NCI-H128 (cell line): ENCODE measurements around the gene SLC35G1.

Experiments
- DNase-seq: peaks from one replicate; lab custom pipeline; 2025; ENCODE audit not compliant: unreplicated experiment; lab: John Stamatoyannopoulos, UW

The SLC35G1 gene, protein sequence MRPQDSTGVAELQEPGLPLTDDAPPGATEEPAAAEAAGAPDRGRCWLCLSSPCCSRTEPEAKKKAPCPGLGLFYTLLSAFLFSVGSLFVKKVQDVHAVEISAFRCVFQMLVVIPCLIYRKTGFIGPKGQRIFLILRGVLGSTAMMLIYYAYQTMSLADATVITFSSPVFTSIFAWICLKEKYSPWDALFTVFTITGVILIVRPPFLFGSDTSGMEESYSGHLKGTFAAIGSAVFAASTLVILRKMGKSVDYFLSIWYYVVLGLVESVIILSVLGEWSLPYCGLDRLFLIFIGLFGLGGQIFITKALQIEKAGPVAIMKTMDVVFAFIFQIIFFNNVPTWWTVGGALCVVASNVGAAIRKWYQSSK

DNA sequence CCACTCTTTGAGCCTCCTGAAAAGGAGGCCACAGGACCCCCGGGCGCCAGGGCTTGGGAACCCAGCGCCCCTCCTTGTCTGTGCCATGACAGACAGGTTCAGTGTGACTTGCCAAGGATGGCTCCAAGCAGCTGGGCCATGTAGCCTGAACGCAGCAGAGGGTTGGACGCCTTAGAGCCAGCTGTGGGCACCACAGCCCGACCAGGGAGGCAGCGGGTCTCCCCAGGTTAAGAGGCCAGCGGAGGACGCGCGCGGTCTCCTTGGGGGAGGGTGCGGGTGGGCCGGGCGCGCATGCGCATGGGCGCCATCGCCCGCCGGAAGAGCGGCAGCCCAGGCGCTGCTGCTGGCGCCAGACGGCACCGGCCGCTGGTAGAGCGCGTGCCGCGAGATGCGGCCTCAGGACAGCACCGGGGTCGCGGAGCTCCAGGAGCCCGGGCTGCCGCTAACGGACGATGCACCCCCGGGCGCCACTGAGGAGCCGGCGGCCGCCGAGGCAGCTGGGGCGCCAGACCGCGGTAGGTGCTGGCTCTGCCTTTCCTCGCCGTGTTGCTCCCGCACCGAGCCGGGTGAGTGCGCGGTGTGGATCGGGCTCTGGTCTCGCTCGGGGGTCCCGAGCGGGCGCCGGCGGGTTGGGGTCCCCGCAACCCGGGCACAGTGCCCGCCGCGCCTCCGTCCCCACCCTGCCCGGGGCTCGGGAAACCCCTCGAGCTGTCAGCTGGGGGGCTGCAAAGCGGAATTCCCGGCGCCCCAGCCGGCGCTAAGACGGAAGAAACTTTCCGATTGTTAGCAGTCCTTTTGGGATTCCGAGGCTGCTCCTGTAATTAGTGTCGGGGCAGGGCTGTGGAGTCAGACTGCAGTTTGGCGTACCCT lies at the start of gene SLC35G1:
Gene SLC35G1, plus strand, starts transcription at position 333 of the 870 bp plus-strand sequence. Its CDS starts 56 bp downstream, at position 389.
- peak; percentile 8 for DNase-seq

DNA sequence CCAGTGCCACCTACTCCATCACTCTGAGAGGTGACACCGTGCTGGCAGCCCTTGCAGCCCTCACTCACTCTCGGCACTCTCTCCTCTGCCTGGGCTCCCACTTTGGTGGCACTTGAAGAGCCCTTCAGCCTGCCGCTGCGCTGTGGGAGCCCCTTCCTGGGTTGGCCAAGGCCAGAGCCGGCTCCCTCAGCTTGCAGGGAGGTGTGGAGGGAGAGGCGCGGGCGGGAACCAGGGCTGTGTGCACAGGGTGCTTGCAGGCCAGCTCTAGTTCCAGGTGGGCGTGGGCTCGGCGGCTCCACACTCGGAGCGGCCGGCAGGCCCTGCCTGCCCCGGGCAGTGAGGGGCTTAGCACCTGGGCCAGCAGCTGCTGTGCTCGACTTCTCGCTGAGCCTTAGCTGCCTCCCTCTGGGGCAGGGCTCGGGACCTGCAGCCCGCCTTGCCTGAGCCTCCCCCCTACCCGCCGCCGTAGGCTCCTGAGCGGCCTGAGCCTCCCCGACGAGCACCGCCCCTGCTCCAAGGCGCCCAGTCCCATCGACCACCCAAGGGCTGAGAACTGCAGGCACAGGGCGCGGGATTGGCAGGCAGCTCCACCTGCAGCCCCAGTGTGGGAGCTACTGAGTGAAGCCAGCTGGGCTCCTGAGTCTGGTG lies 48.7 kb upstream of the SLC35G1 start:
- DNase-seq, result no peak

DNA sequence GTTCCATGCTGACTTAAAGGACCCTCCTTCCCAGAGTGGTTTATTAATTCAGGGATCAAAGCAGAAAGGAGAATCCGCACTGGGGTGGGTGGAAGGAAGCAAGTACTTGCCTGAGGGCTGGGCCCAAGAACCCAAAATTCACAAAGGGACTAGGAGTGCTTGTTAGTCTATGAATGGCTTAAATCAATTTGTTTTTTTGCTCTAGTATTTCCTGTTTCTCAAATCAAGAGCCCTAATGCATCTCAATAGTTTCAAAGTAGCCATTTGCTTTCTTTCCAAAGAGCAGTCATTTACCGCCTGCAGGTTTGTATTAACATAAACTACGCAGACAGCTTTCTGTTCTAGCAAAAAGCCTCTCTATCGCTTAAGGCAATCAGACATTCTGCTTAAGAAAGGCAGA lies 44.2 kb upstream of the SLC35G1 start:
- peak; percentile 53 for DNase-seq

DNA sequence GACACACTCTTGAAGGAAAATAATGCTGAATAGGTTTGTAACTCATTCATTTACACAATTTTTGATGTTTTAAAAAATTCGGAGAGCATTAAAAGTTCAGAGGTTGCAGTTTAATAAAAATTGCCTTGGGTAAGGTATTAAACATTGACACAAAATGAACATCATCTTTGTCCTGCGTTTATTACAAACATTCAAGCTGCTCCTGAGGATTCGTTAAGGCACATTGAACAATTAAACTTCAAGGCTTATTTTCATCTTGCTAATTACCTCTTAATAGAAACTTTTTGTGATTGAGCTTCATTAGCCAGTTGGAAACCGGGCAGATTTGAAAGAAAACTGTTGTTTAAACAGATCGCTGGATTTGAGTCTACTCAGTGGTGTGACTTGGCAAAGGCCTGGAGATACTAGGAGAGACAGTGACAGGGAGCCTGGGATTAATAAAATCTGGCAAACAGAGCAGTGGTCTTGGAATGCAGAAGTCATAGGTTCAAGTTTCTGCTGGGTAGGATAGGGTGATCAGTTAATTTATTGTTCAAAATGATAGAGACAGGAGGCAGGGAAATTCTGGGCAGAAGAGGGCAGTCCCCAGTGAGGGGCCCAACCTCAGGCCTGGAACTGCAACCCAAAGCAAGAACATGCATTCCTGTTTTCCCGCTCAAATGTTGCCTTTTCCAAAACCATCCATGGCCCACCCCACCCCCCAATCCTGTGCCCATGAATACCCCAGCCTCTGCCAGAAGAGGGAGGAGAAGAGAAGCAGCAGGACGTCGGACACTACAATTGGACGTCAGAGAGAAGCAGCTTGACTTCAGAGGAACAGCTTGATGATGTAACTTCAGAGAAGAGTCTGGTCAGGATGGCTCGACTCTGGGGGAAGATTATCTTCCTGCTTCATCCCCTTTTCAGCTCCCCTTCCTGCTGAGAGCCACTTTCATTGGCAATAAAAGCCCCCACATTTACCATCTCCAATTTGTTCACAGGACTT lies 43.5 kb upstream of the SLC35G1 start:
- no peak for DNase-seq

DNA sequence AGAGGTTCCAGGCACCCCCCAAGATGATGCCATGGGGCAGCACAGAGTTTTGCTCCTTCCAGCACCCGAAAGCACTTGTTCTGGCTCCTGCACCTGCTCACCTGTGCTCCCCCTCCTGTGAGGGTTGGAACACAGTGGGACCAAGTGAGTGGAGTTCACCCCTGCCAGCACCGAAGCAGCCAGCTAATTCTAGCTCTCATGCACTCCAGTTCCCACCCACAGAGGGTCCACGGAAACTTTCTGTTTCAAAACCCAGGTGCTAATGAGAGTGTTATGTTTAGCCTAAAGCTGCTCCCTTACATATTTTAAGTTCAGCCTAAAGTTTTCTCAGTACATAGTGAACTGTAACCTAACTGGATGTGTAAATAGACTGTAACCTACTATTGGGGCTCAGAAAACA lies 42.6 kb upstream of the SLC35G1 start:
- DNase-seq, result no peak

DNA sequence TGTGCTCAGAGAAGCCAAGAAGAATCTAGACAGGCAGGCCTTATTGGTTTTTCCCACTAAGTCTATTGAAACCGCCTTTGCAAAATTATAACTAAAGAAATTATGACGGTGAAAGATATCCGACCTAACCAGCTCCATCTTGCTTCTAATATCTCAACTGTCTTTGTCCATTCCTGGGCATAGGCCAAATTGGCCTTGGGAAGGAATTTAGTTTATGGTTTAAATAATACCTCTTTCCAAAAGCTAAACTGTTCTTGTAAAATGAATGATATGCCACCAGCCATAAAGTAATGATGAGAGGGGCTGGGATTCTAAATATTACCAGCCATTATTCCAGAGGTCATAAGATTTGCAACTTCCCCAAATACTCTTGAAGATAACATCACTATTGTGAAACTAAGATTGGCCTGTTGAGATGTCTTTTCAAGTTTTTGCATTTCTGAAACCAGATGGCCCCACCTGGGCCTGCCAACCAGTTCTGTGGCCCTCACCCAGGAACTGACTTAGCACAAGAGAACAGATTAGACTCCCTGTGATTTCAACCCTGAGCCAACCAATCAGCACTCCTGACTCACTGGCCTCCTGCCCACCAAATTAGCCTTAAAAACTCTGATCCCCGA lies 41.2 kb upstream of the SLC35G1 start:
- no peak for DNase-seq

DNA sequence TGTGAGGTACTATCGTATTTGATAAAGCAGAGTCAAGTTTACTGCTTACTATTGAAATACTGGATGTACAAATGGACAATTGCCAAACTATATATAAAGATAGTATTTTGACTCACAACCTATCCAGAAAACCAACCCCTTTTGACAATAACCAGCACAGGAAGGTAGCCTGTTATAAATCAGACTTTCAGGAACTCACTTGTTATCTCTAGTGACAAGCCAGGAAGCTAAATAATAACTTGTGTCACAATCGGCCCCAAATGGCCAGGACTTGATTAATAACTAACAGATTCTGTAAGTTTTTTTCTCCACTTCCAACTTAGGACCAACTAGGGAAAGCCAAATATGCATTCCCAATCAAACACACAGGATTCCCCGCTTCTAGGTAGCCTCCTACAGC lies 38.8 kb upstream of the SLC35G1 start:
- no peak for DNase-seq

DNA sequence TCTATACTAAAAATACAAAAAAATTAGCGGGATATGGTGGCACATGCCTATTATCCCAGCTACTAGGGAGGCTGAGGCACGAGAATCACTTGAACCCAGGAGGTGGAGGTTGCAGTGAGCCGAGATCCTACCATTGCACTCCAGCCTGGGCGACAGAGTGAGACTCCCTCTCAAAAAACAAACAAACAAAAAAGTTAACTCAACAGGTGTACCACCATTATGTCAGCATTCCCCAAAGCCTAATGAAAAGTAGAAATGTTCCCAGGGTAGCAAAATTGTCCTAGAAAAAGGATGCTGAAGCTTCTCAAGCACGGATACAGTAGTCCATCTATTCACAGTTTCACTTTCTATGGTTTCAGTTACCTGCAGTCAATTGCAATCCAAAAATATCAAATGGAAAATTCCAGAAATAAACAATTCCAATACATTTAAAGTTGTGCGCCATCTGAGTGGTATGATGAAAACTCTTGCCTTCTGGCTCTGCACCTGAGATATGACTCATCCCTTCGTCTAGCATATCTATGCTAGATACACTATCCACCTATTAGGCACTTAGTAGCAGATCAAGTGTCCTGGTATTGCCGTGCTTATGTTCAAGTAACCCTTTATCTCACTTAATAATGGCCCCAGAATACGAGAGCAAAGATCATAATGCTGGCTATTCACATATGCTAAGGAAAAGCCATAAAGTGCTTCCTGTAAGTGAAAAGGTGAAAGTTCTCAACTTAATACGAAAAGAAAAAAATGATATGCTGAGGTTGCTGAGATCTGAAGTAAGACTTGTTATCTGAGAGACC lies 37.2 kb upstream of the SLC35G1 start:
- no peak for DNase-seq

DNA sequence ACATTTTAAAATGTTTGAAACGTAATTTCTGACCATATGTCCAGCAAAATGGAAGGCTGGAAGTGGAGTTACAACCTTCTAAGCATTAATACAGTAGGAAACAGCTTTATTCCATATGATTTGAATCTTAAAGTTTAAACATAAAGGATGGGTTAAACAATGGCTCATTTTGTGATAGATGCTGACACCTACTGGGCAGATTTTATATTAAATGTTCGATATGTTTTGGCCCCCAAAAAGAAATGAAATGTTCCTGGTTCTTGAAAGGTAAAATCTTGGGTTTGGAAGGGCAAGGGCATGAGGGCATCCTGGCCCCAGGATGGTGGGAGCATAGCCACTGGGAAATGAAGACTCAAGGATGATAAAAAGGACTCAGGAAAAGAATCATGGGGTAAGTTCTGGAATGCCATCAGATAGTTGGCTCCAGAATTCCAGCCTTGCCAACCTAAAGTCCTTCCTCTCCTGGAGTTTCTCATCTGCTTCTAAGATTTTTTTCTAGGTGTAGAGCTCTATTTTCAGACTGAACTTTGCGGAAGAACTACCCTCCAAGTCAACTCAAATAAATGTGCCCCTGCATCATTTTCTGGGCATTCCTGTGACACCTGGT lies 34.6 kb upstream of the SLC35G1 start:
- no peak for DNase-seq

DNA sequence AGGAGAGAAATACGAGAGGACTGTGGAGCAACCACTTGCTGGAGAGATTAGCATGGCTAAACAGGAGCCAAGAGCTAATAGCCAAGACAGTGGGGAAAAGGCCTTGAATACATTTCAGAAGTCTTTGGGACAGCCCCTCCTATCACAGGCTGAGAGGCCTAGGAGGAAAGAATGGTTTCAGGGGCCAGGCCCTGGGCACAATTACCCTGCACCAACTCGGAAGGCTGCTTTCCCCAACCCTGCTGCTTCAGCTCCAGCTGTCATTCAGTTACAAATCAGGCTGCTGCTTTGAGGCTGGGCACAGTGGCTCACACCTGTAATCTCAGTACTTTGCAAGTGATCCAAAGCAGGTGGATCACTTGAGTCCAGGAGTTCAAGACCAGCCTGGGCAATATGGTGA lies 32.0 kb upstream of the SLC35G1 start:
- no peak for DNase-seq

DNA sequence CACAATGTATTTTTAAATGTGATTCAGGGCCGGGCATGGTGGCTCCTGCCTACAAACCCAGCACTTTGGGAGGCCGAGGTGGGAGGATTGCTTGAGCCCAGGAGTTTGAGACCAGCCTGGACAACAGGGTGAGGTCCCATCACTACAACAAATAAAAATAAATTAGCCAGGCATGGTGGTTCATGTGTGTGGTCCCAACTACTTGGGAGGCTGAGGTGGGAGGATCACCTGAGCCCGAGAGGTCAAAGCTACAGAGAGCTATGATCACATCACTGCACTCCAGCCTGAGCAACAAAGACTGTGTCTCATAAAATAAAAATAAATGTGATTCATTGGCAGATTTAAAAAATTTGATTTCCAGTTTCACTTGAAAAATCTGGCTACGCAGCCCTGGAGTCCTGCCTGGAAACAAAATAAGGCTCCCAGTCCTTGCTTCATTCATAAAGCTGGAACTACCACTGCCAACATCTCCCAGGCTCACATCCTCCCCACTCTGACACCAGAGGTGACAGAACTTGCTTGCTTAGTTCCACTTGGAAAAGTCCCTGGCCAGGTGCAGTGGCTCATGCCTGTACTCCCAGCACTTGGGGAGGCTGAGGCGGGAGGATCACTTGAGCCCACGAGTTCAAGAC lies 27.9 kb upstream of the SLC35G1 start:
- no peak for DNase-seq

DNA sequence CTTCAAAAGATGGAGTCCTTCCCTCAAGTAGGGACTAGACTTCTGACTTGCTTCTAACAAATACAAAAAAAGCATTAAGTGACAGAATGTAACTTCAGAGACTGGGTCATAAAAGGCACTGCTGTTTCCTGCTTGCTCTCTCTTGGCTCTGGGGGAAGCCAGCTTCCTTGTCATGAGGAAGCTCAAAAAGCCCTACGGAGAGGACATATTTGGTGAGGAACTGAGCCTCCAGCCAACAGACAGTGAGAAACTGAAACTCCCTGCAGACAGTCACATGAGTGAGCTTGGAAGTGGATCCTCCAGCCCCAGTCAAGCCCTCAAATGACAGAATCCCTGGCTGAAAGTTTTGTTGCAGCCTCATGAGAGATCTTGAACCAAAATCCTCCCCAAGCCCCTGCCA lies 26.3 kb upstream of the SLC35G1 start:
- DNase-seq, result no peak

DNA sequence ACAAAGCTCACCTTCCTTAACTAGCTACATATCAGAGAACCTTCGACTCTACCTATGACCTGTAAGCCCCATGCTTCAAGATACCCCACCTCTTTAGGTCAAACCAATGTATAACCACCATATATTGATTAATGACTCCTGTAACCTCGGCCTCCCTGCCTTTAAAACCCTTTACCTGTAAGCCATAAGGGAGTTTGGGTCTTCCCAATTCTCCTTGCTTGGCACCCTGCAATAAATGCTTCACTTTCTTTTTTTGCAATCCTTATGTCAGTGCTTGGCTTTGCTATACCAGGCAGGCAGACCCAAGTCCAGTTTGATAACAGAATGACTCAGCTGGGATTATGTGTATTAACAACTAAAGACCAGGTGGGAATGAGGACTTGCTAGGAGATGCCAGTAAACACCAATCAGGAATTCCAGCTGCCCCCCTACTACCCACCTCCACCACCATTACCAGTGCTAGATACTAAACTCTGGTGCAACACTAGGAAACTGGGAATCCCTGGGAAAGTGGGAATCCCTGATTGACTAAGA lies 22.0 kb upstream of the SLC35G1 start:
- no peak for DNase-seq

DNA sequence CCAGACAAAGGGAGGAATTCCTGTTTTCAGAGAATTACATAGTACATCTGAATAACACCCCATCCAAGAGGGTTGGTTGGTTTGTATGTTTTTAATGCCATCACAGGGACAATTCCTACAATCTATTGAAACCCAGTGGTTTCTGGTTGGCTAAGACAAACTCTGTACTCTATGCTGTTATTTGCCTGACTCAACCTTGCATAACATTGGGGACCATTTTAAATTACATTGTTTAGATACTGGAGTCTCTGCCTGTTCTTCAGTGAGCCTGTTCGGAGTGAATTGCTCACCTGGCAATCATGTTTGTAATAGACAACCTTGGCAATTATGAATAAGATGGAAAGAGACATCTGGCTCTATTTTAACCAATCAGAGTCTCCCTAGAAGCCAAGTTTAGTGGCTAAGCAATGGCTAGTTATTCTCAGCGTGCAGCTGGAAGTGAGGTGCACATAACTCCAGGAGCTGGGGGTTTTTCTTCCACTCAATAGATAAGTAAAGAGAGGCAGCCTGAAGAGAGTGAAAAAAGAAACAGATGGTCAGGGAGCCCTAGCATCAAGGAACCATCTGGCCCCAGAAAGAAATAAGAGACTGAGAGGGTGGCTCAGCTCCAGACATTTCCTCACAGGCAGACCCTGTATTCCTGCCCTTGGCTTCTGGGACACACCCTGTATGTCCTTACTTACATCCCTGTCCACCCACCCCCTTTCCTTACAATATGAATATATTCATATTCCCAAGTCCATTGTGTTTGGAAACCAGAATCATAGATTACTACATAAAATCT lies 21.2 kb upstream of the SLC35G1 start:
- DNase-seq, result no peak

DNA sequence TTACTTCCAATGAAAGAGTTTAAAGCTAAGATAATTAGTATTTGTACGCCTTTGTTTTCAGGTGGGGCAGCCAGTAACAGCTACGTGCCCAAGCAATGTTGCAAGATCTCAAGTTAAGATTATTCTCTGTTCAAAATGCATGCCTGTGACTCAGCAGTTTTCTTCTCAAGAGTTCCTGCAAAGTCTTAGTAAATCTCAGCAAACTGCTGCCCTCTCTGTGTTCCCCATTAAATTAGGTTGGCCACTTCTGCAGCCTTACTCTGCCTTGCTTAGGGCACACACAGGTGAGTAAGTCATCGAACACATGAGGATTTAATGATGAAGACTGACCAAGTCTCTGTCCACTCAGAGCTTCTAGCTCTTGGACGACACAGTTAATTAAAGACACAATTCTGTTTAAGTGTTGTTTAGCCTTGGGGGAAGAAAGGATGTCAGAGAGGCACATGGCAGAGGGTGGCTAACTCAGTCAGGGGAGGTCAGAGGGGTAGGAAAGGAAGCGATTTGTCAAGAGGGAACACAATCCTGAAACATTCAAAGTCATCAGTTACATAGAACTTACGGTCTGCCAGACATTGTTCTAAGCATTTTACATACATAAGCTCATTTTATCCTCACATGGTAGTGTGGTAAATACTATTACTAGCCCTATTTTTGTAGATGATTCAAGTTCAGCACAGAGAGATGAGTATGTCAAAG lies 20.2 kb upstream of the SLC35G1 start:
- no peak for DNase-seq

DNA sequence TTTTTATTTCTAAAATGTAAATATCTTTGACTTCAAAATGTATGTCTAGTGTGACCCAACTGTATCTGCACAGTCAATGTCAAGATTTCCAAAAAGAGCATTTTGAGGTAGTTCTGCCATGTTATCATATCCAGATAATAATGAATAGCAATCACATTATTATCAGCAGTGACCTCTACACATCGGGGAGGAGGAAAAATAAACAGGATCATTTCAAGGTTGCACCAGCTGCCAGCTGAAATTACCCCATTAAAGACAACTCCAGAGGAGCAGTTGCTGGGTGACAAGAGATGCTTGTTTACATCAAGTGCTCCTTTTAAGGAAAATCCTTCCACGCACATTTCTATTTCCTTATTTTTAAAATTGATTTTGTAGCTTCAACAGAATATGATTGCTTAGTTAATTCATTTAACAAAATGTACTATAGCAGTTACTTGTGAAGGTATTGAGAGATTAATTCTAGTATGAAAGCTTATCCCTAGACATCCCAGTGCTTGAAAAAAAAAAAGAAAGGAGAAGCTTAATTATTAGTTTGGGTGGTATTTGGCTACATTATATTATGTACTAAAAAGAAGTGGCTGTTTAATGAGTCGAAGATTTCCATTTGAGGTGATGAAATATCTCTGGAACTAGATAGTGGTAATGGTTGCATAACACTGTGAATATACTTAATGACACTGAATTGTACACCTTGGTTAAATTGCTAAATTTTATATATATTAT lies 19.3 kb upstream of the SLC35G1 start:
- no peak for DNase-seq
